HepG2 (cell line): ENCODE data around the gene PSMA7. TPM values are rescaled to one million over a fixed set of nuclear protein-coding genes. Genes with fewer than 3 reads are reported as not detected.
A peak's percentile ranks its signal among the peaks of the same experiment; 100 is the strongest.

ENCODE experiments used
- BORCS8-MEF2B ChIP-seq: sonication (generic); formaldehyde crosslinking; IDR thresholded peaks from 2 replicates; pipeline ENCODE4 v1.8.0; 2022; ENCODE audit warnings: mild to moderate bottlenecking, missing genetic modification reagents
- EHMT2 ChIP-seq: fragments of 200-600 bp; sonication (generic); IDR thresholded peaks from 2 replicates; pipeline ENCODE4 v1.7.0; 2017; ENCODE audit warnings: antibody characterized with exemption, low read depth, low read length, borderline replicate concordance
- LCORL ChIP-seq, 2 experiments: fragments of 450-650 bp in 1 of 2; sonication (generic) in 1 of 2; formaldehyde crosslinking in 1 of 2; IDR thresholded peaks; 2 replicates each; pipeline versions ENCODE4 v1.5.0 to v1.6.1; 2017 to 2020; ENCODE audit warnings: antibody characterized with exemption in 1 of 2, missing genetic modification reagents in 1 of 2
- SETDB1 ChIP-seq: sonication (generic); formaldehyde crosslinking; IDR thresholded peaks from 2 replicates; pipeline ENCODE4 v1.5.1; 2020; ENCODE audit warnings: missing genetic modification reagents, mild to moderate bottlenecking, borderline replicate concordance
- ZKSCAN8 ChIP-seq: IDR thresholded peaks from 2 replicates; pipeline ENCODE4 v1.6.1; 2016; ENCODE audit warnings: borderline replicate concordance, missing genetic modification reagents, missing compliant biosample characterization
- ZNF296 ChIP-seq: sonication (generic); formaldehyde crosslinking; conservative IDR thresholded peaks from 2 replicates; pipeline ENCODE4 v1.5.0; 2020; ENCODE audit warnings: mild to moderate bottlenecking, missing genetic modification reagents
- ZNF605 ChIP-seq: sonication (generic); formaldehyde crosslinking; IDR thresholded peaks from 2 replicates; pipeline ENCODE4 v1.8.0; 2022; ENCODE audit warnings: mild to moderate bottlenecking, missing genetic modification reagents
- ZSCAN25 ChIP-seq: sonication (generic); formaldehyde crosslinking; IDR thresholded peaks from 2 replicates; pipeline ENCODE4 v1.8.0; 2022; ENCODE audit warnings: mild to moderate bottlenecking, missing genetic modification reagents
- polyA plus RNA-seq, 8 experiments: library from polyadenylated mRNA; depleted of rRNA in 3 of 8; stranded (reverse) in 7 of 8; unstranded in 1 of 8; fragments of >200 nt; fragmentation: Illumina TruSeq in 4 of 8; extraction: Trizol in 4 of 8; gene quantifications; 2 replicates each; pipeline versions ENCODE4 v1.2.1 to v1.2.3, GENCODE V29; 2011 to 2016; ENCODE audit warnings: low read depth in 4 of 8, missing spikeins in 1 of 8, mixed read lengths in 1 of 8; ENCODE audit not compliant: insufficient read depth in 1 of 8
- total RNA-seq, 5 experiments: library from RNA; depleted of rRNA; stranded (reverse); fragments of >200 nt; fragmentation: Illumina TruSeq; extraction: Trizol; gene quantifications; 2 replicates each; pipeline ENCODE4 v1.2.3, GENCODE V29; 2016; ENCODE audit warnings: low read depth in 1 of 5
- TF ChIP-seq, protein P1 (sequence below): IDR thresholded peaks from 2 replicates; pipeline ENCODE4 v1.6.1; 2016; ENCODE audit warnings: mild to moderate bottlenecking, missing biosample characterization, missing genetic modification reagents
- TF ChIP-seq, protein P2 (sequence below): sonication (generic); formaldehyde crosslinking; IDR thresholded peaks from 2 replicates; pipeline ENCODE4 v1.5.0; 2020; ENCODE audit warnings: missing genetic modification reagents, mild to moderate bottlenecking, borderline replicate concordance
- TF ChIP-seq, protein P3 (sequence below): sonication (generic); formaldehyde crosslinking; IDR thresholded peaks from 2 replicates; pipeline ENCODE4 v1.8.1; 2023; ENCODE audit warnings: mild to moderate bottlenecking, missing genetic modification reagents
- TF ChIP-seq, protein P4 (sequence below): sonication (generic); formaldehyde crosslinking; IDR thresholded peaks from 2 replicates; pipeline ENCODE4 v1.4.0; 2020; ENCODE audit warnings: missing genetic modification reagents, borderline replicate concordance

The PSMA7 gene
- total and polyA plus RNA-seq, 2 of the 13 experiments (the other 11 are each of a cell fraction or from before 2014, with no cell fraction given): 531 to 631 TPM

DNA sequence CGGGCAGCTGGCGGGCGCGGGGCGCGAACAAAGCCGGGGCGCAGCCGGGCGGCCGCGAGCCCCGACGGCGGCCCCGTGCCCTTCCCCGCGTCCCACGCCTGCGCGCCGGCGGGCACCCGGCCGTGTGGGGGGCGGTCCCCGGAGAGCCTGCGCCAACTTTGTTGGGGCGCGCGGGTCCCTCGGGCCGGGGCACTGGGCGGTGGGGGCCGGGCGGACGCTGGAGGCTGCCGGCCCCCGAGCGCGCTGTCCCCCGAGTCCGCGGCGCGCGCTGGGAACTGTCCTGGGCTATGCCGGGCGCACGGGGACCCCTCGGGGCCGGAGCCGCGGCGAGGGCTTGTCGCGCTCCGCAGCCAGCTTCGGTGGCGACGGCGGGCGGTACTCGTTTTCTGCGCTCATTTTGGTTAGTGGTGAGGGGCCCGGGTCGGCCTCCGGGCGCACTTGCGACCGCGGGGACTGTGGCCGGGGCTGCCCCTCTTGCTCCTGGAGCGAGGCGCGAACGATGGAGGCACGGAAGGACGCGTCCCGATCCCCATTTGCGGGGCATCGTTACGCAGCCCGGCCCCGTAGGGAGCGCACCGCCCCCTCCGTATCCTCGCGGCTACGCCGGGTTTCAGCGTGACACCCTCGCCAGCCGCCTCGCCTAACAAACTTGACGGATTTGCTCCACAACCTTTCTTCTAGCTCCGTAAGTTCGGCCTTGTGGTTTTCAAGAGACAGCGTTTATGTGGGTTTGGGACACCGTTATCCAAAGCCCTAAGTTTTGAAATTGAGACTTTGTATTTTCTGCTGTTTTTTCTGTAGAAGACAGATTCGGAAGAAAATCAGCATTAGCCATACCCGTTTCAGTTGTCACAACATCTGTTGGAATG, 997 bp upstream of the PSMA7 start (continued):
- TF ChIP-seq, protein P1, sequence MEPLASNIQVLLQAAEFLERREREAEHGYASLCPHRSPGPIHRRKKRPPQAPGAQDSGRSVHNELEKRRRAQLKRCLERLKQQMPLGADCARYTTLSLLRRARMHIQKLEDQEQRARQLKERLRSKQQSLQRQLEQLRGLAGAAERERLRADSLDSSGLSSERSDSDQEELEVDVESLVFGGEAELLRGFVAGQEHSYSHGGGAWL: peak; percentile 58; the same call in 1 of the 2 replicates
- TF ChIP-seq ZKSCAN8 (CRISPR knock-in tag) (no peak), ZNF605 (CRISPR knock-in tag) (no peak), BORCS8-MEF2B (CRISPR knock-in tag) (peak; percentile 69; the same call in 1 of the 2 replicates), SETDB1 (CRISPR knock-in tag) (no peak; the same call in 1 of the 2 replicates), LCORL (IDR thresholded peaks at IDR 0.05) (no peak), LCORL (CRISPR knock-in tag; IDR thresholded peaks at IDR 0.05) (0 out of 2 replicates have a peak, but pooled peaks have one; percentile 33), ZNF296 (CRISPR knock-in tag) (0 out of 2 replicates have a peak, but pooled peaks have one; percentile 29), ZSCAN25 (no peak), EHMT2 (no peak)
- TF ChIP-seq, protein P2, sequence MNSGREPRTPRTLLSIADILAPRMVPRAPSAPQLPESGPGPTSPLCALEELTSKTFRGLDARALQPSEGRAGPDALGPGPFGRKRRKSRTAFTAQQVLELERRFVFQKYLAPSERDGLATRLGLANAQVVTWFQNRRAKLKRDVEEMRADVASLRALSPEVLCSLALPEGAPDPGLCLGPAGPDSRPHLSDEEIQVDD (CRISPR knock-in tag): no peak; the same call in 1 of the 2 replicates
- TF ChIP-seq, protein P3, sequence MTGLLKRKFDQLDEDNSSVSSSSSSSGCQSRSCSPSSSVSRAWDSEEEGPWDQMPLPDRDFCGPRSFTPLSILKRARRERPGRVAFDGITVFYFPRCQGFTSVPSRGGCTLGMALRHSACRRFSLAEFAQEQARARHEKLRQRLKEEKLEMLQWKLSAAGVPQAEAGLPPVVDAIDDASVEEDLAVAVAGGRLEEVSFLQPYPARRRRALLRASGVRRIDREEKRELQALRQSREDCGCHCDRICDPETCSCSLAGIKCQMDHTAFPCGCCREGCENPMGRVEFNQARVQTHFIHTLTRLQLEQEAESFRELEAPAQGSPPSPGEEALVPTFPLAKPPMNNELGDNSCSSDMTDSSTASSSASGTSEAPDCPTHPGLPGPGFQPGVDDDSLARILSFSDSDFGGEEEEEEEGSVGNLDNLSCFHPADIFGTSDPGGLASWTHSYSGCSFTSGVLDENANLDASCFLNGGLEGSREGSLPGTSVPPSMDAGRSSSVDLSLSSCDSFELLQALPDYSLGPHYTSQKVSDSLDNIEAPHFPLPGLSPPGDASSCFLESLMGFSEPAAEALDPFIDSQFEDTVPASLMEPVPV (CRISPR knock-in tag): peak; percentile 70; the same call in 1 of the 2 replicates
- TF ChIP-seq, protein P4, sequence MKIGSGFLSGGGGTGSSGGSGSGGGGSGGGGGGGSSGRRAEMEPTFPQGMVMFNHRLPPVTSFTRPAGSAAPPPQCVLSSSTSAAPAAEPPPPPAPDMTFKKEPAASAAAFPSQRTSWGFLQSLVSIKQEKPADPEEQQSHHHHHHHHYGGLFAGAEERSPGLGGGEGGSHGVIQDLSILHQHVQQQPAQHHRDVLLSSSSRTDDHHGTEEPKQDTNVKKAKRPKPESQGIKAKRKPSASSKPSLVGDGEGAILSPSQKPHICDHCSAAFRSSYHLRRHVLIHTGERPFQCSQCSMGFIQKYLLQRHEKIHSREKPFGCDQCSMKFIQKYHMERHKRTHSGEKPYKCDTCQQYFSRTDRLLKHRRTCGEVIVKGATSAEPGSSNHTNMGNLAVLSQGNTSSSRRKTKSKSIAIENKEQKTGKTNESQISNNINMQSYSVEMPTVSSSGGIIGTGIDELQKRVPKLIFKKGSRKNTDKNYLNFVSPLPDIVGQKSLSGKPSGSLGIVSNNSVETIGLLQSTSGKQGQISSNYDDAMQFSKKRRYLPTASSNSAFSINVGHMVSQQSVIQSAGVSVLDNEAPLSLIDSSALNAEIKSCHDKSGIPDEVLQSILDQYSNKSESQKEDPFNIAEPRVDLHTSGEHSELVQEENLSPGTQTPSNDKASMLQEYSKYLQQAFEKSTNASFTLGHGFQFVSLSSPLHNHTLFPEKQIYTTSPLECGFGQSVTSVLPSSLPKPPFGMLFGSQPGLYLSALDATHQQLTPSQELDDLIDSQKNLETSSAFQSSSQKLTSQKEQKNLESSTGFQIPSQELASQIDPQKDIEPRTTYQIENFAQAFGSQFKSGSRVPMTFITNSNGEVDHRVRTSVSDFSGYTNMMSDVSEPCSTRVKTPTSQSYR (CRISPR knock-in tag): no peak; the same call in 1 of the 2 replicates
